ENCODE measurements around the gene SCUBE2.

Gene SCUBE2

GRCh38 chr11:9039198-9039597 lies 52.2 kb downstream of the SCUBE2 start:
- H3K9me3 ChIP-seq (ENCODE audit: control insufficient read depth, insufficient read depth, low read depth, low read length) = no peaks in the 10 kb centered on the region
- no peaks in the 10 kb centered on the region for H3K36me3 ChIP-seq (ENCODE audit: control insufficient read depth in 2 of 2, insufficient read depth in 1 of 2, low read length in 2 of 2)
- no peak overlapping the region for H3K27ac ChIP-seq (ENCODE audit: extremely low read depth, low read depth, low read length)
- ChIA-PET POLR2A (no interaction called here), CTCF (no interaction called here)
- H3K4me1 ChIP-seq (ENCODE audit: control insufficient read depth, insufficient read depth, low read length) = no peaks in the 10 kb centered on the region
- TF ChIP-seq ZNF274 (IDR thresholded peaks at IDR 0.05; ENCODE audit: low read length) = no peak
- TF ChIP-seq ZNF274 (tag by site-specific recombination; IDR thresholded peaks at IDR 0.05; ENCODE audit: borderline replicate concordance) = no peak
- no peak for TF ChIP-seq PRDM4 (tag by site-specific recombination; IDR thresholded peaks at IDR 0.05)
- no peak for TF ChIP-seq ZNF366 (tag by site-specific recombination; conservative IDR thresholded peaks at IDR 0.05)
- TF ChIP-seq, protein P1, sequence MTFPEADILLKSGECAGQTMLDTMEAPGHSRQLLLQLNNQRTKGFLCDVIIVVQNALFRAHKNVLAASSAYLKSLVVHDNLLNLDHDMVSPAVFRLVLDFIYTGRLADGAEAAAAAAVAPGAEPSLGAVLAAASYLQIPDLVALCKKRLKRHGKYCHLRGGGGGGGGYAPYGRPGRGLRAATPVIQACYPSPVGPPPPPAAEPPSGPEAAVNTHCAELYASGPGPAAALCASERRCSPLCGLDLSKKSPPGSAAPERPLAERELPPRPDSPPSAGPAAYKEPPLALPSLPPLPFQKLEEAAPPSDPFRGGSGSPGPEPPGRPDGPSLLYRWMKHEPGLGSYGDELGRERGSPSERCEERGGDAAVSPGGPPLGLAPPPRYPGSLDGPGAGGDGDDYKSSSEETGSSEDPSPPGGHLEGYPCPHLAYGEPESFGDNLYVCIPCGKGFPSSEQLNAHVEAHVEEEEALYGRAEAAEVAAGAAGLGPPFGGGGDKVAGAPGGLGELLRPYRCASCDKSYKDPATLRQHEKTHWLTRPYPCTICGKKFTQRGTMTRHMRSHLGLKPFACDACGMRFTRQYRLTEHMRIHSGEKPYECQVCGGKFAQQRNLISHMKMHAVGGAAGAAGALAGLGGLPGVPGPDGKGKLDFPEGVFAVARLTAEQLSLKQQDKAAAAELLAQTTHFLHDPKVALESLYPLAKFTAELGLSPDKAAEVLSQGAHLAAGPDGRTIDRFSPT (tag by site-specific recombination; IDR thresholded peaks at IDR 0.05) = no peak
- TF ChIP-seq ZNF350 (tag by site-specific recombination; IDR thresholded peaks at IDR 0.05) = no peak
- no peak overlapping the region for H3K4me3 ChIP-seq (ENCODE audit: low read depth, low read length)

GRCh38 chr11:9038541-9038940 lies 52.9 kb downstream of the SCUBE2 start:
- ChIA-PET POLR2A (no interaction called here), CTCF (interaction anchor here (1.1 to 3.8 kb wide), 2 partner anchors 8 to 23 kb away, joined by 3 to 19 read pairs; no protein-coding TSS in a partner anchor)
- Histone ChIP-seq H3K4me3 (ENCODE audit: low read depth, low read length) (no peak overlapping the region), H3K9me3 (ENCODE audit: control insufficient read depth, insufficient read depth, low read depth, low read length) (no peaks in the 10 kb centered on the region), H3K4me1 (ENCODE audit: control insufficient read depth, insufficient read depth, low read length) (no peaks in the 10 kb centered on the region), H3K27ac (ENCODE audit: extremely low read depth, low read depth, low read length) (no peak overlapping the region), H3K36me3 (ENCODE audit: control insufficient read depth in 2 of 2, insufficient read depth in 1 of 2, low read length in 2 of 2) (no peaks in the 10 kb centered on the region)
- TF ChIP-seq ZNF202 (tag by site-specific recombination; IDR thresholded peaks at IDR 0.05; ENCODE audit: borderline replicate concordance) (no peak), ZSCAN16 (tag by site-specific recombination; IDR thresholded peaks at IDR 0.05) (no peak), ZNF146 (tag by site-specific recombination; IDR thresholded peaks at IDR 0.05) (no peak), ZNF692 (tag by site-specific recombination; IDR thresholded peaks at IDR 0.05) (no peak), ZNF292 (tag by site-specific recombination; IDR thresholded peaks at IDR 0.05; ENCODE audit: borderline replicate concordance, low read depth) (no peak), ZNF114 (tag by site-specific recombination; IDR thresholded peaks at IDR 0.05) (no peak), ZNF626 (tag by site-specific recombination; IDR thresholded peaks at IDR 0.05) (no peak), ZNF792 (tag by site-specific recombination; IDR thresholded peaks at IDR 0.05) (no peak), KLF16 (tag by site-specific recombination; IDR thresholded peaks at IDR 0.05) (no peak), ZNF302 (tag by site-specific recombination; IDR thresholded peaks at IDR 0.05; ENCODE audit: low read depth) (no peak), ZNF544 (tag by site-specific recombination; IDR thresholded peaks at IDR 0.05) (no peak), ZNF324 (tag by site-specific recombination; IDR thresholded peaks at IDR 0.05) (no peak), ZNF16 (tag by site-specific recombination; IDR thresholded peaks at IDR 0.05; ENCODE audit: low read depth) (no peak), ZNF701 (tag by site-specific recombination; IDR thresholded peaks at IDR 0.05) (no peak), ZNF157 (tag by site-specific recombination; IDR thresholded peaks at IDR 0.05) (no peak), ZNF350 (tag by site-specific recombination; IDR thresholded peaks at IDR 0.05) (no peak), ZNF658 (tag by site-specific recombination; IDR thresholded peaks at IDR 0.05) (no peak)
- TF ChIP-seq, protein P2, sequence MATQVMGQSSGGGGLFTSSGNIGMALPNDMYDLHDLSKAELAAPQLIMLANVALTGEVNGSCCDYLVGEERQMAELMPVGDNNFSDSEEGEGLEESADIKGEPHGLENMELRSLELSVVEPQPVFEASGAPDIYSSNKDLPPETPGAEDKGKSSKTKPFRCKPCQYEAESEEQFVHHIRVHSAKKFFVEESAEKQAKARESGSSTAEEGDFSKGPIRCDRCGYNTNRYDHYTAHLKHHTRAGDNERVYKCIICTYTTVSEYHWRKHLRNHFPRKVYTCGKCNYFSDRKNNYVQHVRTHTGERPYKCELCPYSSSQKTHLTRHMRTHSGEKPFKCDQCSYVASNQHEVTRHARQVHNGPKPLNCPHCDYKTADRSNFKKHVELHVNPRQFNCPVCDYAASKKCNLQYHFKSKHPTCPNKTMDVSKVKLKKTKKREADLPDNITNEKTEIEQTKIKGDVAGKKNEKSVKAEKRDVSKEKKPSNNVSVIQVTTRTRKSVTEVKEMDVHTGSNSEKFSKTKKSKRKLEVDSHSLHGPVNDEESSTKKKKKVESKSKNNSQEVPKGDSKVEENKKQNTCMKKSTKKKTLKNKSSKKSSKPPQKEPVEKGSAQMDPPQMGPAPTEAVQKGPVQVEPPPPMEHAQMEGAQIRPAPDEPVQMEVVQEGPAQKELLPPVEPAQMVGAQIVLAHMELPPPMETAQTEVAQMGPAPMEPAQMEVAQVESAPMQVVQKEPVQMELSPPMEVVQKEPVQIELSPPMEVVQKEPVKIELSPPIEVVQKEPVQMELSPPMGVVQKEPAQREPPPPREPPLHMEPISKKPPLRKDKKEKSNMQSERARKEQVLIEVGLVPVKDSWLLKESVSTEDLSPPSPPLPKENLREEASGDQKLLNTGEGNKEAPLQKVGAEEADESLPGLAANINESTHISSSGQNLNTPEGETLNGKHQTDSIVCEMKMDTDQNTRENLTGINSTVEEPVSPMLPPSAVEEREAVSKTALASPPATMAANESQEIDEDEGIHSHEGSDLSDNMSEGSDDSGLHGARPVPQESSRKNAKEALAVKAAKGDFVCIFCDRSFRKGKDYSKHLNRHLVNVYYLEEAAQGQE (tag by site-specific recombination; IDR thresholded peaks at IDR 0.05) = no peak
- TF ChIP-seq, protein P3, sequence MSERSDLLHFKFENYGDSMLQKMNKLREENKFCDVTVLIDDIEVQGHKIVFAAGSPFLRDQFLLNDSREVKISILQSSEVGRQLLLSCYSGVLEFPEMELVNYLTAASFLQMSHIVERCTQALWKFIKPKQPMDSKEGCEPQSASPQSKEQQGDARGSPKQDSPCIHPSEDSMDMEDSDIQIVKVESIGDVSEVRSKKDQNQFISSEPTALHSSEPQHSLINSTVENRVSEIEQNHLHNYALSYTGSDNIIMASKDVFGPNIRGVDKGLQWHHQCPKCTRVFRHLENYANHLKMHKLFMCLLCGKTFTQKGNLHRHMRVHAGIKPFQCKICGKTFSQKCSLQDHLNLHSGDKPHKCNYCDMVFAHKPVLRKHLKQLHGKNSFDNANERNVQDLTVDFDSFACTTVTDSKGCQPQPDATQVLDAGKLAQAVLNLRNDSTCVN (tag by site-specific recombination; optimal IDR thresholded peaks at IDR 0.05) = no peak
